PC-9 (cell line): ENCODE results near the gene SEMA3B.

Experiments
- EZH2 ChIP-seq: fragments of 200-600 bp; sonication (generic); IDR thresholded peaks from 2 replicates; pipeline ENCODE4 v1.8.0; 2017; ENCODE audit warnings: antibody characterized with exemption, low read depth
- TF ChIP-seq, protein P1 (sequence below): fragments of 200-600 bp; sonication (generic); conservative IDR thresholded peaks from 2 replicates; pipeline ENCODE4 v1.6.1; 2017; ENCODE audit warnings: mixed run types, antibody characterized with exemption, mild to moderate bottlenecking, moderate library complexity

DNA sequence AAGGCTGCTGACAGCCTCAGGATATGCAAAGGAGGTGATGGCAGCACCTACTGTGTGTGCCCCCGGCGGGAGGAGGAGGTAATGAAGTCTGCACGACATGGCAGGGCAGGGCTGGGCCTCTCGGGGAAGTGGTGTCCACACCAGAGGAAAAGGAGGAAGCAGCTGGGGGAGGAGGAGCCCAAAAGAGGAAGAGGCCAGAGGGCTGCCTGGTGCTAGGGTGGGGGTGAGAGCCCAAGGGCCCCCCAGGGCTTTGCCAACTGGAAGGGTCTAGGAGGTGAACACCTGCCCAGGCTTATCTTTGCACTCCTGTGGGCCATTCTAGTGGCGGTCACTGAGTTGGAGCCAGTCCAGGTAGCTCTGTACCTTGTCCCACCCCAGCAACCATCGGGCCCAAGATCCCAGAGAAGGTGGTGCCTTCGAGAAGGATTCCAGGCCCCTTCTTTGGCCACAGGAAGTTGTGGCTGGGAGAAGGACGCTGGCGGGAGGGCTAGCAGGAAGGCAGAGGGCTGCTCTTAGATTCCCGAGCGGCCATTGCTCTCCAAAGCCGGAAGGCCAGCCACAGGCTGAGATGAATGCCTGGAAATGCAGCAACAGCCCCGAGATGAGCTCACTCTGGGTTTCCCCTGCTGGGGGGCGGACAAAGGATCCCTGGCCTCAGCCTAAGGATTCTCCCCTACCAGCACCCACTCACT is 25.9 kb upstream of the SEMA3B start:
- TF ChIP-seq, protein P1, sequence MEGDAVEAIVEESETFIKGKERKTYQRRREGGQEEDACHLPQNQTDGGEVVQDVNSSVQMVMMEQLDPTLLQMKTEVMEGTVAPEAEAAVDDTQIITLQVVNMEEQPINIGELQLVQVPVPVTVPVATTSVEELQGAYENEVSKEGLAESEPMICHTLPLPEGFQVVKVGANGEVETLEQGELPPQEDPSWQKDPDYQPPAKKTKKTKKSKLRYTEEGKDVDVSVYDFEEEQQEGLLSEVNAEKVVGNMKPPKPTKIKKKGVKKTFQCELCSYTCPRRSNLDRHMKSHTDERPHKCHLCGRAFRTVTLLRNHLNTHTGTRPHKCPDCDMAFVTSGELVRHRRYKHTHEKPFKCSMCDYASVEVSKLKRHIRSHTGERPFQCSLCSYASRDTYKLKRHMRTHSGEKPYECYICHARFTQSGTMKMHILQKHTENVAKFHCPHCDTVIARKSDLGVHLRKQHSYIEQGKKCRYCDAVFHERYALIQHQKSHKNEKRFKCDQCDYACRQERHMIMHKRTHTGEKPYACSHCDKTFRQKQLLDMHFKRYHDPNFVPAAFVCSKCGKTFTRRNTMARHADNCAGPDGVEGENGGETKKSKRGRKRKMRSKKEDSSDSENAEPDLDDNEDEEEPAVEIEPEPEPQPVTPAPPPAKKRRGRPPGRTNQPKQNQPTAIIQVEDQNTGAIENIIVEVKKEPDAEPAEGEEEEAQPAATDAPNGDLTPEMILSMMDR: no peak
- TF ChIP-seq EZH2: no peak
